Liver (tissue), 9 donors: ENCODE data around the gene BTBD7. TPM values are rescaled to one million over a fixed set of nuclear protein-coding genes. Genes with fewer than 3 reads are reported as not detected.

Source experiments
- DNase-seq: peaks from one replicate; pipeline ENCODE4 v3.0.0-alpha.2; 2017; ENCODE audit warnings: low spot score
- H3K27ac ChIP-seq, 2 donors: one replicate each; pipeline ENCODE4 v1.7.0; 2013; ENCODE audit warnings: inconsistent platforms in 2 of 2, low read length in 2 of 2, control low read depth in 1 of 2, low read depth in 1 of 2, mild to moderate bottlenecking in 1 of 2
- H3K27me3 ChIP-seq, 4 donors: one replicate each; pipeline versions ENCODE4 v1.6.1 to v1.7.0; 2013; ENCODE audit warnings: low read length in 3 of 4, inconsistent platforms in 1 of 4, mild to moderate bottlenecking in 1 of 4, moderate library complexity in 1 of 4; ENCODE audit not compliant: control insufficient read depth in 4 of 4, insufficient read depth in 4 of 4
- H3K36me3 ChIP-seq, 4 donors: one replicate each; pipeline versions ENCODE4 v1.6.1 to v1.7.0; 2013; ENCODE audit warnings: low read length in 3 of 4, mild to moderate bottlenecking in 3 of 4, low read depth in 1 of 4, moderate library complexity in 1 of 4; ENCODE audit not compliant: control insufficient read depth in 4 of 4, insufficient read depth in 3 of 4
- H3K4me1 ChIP-seq, 4 donors: one replicate each; pipeline versions ENCODE4 v1.6.1 to v1.7.0; 2013; ENCODE audit warnings: low read length in 3 of 4, mild to moderate bottlenecking in 3 of 4, moderate library complexity in 1 of 4; ENCODE audit not compliant: control insufficient read depth in 4 of 4, insufficient read depth in 4 of 4
- H3K4me3 ChIP-seq, 3 donors: one replicate each; pipeline versions ENCODE4 v1.6.1 to v1.7.0; 2013; ENCODE audit warnings: low read length in 3 of 3, control low read depth in 1 of 3, low read depth in 1 of 3, mild to moderate bottlenecking in 1 of 3
- H3K9ac ChIP-seq, 2 donors: one replicate each; pipeline ENCODE4 v1.7.0; 2013; ENCODE audit warnings: low read length in 2 of 2, mild to moderate bottlenecking in 2 of 2, moderate library complexity in 2 of 2, control low read depth in 1 of 2, low read depth in 1 of 2
- H3K9me3 ChIP-seq, 4 donors: one replicate each; pipeline versions ENCODE4 v1.6.1 to v1.7.0; 2013; ENCODE audit warnings: low read length in 3 of 4; ENCODE audit not compliant: control insufficient read depth in 4 of 4
- EGR1 ChIP-seq, 2 donors: IDR thresholded peaks; 2 replicates each; pipeline ENCODE4 v1.6.1; 2016 to 2018; ENCODE audit warnings: antibody characterized with exemption in 2 of 2, low read depth in 2 of 2
- FOXA1 ChIP-seq: IDR thresholded peaks from 2 replicates; pipeline ENCODE4 v1.6.1; 2016; ENCODE audit warnings: antibody characterized with exemption
- GABPA ChIP-seq, 2 donors: IDR thresholded peaks in 1 of 2; conservative IDR thresholded peaks in 1 of 2; 2 replicates each; pipeline ENCODE4 v1.6.1; 2016; ENCODE audit warnings: antibody characterized with exemption in 2 of 2, mild to moderate bottlenecking in 1 of 2, moderate library complexity in 1 of 2
- HNF4A ChIP-seq, 2 donors: conservative IDR thresholded peaks; 2 replicates each; pipeline ENCODE4 v1.6.1; 2016; ENCODE audit warnings: antibody characterized with exemption in 2 of 2, mild to moderate bottlenecking in 2 of 2
- HNF4G ChIP-seq: IDR thresholded peaks from 2 replicates; pipeline ENCODE4 v1.6.1; 2016; ENCODE audit warnings: antibody characterized with exemption
- JUND ChIP-seq, 2 donors: IDR thresholded peaks; 2 replicates each; pipeline ENCODE4 v1.6.1; 2016; ENCODE audit warnings: antibody characterized with exemption in 2 of 2
- NR2F2 ChIP-seq: IDR thresholded peaks from 2 replicates; pipeline ENCODE4 v1.6.1; 2016; ENCODE audit warnings: antibody characterized with exemption
- RAD21 ChIP-seq, 2 donors: IDR thresholded peaks; 2 replicates each; pipeline ENCODE4 v1.6.1; 2016; ENCODE audit warnings: antibody characterized with exemption in 2 of 2, mild to moderate bottlenecking in 2 of 2
- RXRA ChIP-seq, 2 donors: IDR thresholded peaks; 2 replicates each; pipeline ENCODE4 v1.6.1; 2017 to 2018; ENCODE audit warnings: antibody characterized with exemption in 2 of 2, mild to moderate bottlenecking in 1 of 2
- SP1 ChIP-seq: IDR thresholded peaks from 2 replicates; pipeline ENCODE4 v1.6.1; 2018; ENCODE audit warnings: antibody characterized with exemption, mild to moderate bottlenecking
- TAF1 ChIP-seq: conservative IDR thresholded peaks from 2 replicates; pipeline ENCODE4 v1.6.1; 2016; ENCODE audit warnings: antibody characterized with exemption, mild to moderate bottlenecking
- YY1 ChIP-seq: IDR thresholded peaks from 2 replicates; pipeline ENCODE4 v1.6.1; 2016; ENCODE audit warnings: antibody characterized with exemption, mild to moderate bottlenecking
- polyA plus RNA-seq, 2 donors: library from polyadenylated mRNA; stranded (reverse) in 1 of 2; unstranded in 1 of 2; fragments of 200-250 nt in 1 of 2; fragments of >200 nt in 1 of 2; fragmentation: Nextera tagmentation in 1 of 2; extraction: Ambion mirVana in 1 of 2; gene quantifications; one replicate each; pipeline versions ENCODE4 v1.2.1 to v1.2.3, GENCODE V29; 2013 to 2015
- total RNA-seq, 2 donors: library from RNA; depleted of rRNA; stranded (reverse); fragments of >200 nt; gene quantifications; one replicate each; pipeline ENCODE4 v1.2.3, GENCODE V29; 2014
- TF ChIP-seq, protein P1 (sequence below): IDR thresholded peaks from 2 replicates; pipeline ENCODE4 v1.6.1; 2016; ENCODE audit warnings: antibody characterized with exemption, mild to moderate bottlenecking
- TF ChIP-seq, protein P2 (sequence below): IDR thresholded peaks from 2 replicates; pipeline ENCODE4 v1.6.1; 2016; ENCODE audit warnings: antibody characterized with exemption
- TF ChIP-seq, protein P3 (sequence below): IDR thresholded peaks from 2 replicates; pipeline ENCODE4 v1.6.1; 2016; ENCODE audit warnings: antibody characterized with exemption
- TF ChIP-seq, protein P4 (sequence below): IDR thresholded peaks from 2 replicates; pipeline ENCODE4 v1.6.1; 2016; ENCODE audit warnings: antibody characterized with exemption
- TF ChIP-seq, protein P5 (sequence below): fragments of 150-350 bp; IDR thresholded peaks from 2 replicates; pipeline ENCODE4 v1.5.1; 2017; ENCODE audit warnings: improper control_type of control experiment, low read depth, low read length; ENCODE audit not compliant: missing input control
- donor health status: healthy.
- donor health status: healthy.
- donor health status: healthy.
- donor health status: healthy.
- donor health status: healthy.

Gene BTBD7
- total and polyA plus RNA-seq, 4 donors = 4.4 to 17.7 (median 10.2) TPM

DNA sequence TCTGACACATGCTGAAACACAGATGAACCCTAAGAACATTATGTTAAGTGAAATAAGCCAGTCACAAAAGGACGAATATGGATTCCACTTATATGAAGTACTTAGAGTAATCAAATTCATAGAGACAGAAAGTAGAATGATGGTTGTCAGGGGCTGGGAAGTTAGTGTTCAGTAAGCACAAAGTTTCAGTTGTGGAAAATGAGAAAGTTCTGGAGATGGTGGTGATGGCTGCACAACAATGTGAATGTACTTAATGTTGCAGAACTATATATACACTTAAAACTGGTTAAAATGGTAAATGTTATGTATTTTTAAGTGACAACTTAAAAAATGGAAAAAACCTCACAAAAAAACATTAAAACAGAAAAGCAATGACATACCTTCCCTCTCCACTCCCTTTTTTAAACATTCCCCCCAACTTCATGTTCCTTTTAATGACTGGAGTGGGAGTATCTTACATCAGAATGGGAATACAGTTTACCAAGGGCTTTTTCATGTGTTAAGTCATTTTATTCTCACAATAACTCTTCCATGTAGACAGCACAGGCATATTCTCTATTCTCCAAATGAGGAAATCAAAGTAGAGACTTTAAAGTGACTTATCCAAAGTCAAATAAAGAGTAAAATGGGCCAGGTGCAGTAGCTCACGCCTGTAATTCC, 24.0 kb downstream of the BTBD7 start (continued):
- TF ChIP-seq, protein P1, sequence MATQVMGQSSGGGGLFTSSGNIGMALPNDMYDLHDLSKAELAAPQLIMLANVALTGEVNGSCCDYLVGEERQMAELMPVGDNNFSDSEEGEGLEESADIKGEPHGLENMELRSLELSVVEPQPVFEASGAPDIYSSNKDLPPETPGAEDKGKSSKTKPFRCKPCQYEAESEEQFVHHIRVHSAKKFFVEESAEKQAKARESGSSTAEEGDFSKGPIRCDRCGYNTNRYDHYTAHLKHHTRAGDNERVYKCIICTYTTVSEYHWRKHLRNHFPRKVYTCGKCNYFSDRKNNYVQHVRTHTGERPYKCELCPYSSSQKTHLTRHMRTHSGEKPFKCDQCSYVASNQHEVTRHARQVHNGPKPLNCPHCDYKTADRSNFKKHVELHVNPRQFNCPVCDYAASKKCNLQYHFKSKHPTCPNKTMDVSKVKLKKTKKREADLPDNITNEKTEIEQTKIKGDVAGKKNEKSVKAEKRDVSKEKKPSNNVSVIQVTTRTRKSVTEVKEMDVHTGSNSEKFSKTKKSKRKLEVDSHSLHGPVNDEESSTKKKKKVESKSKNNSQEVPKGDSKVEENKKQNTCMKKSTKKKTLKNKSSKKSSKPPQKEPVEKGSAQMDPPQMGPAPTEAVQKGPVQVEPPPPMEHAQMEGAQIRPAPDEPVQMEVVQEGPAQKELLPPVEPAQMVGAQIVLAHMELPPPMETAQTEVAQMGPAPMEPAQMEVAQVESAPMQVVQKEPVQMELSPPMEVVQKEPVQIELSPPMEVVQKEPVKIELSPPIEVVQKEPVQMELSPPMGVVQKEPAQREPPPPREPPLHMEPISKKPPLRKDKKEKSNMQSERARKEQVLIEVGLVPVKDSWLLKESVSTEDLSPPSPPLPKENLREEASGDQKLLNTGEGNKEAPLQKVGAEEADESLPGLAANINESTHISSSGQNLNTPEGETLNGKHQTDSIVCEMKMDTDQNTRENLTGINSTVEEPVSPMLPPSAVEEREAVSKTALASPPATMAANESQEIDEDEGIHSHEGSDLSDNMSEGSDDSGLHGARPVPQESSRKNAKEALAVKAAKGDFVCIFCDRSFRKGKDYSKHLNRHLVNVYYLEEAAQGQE = no peak
- TF ChIP-seq RAD21 (IDR thresholded peaks at IDR 0.05) (no peak), HNF4G (no peak), SP1 (no peak)
- TF ChIP-seq, protein P2, sequence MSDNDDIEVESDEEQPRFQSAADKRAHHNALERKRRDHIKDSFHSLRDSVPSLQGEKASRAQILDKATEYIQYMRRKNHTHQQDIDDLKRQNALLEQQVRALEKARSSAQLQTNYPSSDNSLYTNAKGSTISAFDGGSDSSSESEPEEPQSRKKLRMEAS = no peak

DNA sequence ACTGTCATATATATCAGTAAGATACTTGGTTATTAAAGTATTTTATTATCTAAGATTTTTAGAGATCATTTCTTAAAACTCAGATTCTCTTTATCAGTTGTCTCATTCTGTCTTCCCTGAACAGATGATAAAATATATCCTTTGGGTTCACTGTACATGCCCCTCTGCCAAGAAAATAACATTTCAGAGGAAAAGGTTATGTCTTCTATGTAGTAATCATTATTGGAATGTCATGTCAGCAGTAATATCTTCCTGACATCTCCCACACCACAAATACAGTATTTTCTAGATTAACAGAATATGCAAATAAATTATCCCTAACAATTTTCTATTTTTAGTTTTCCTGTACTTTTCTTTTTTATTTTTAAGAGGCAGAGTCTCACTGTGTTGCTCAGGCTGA, 26.0 kb downstream of the BTBD7 start:
- DNase-seq = no peak
- no peak overlapping the region for H3K27ac ChIP-seq
- H3K4me1 ChIP-seq = peaks cover 0 to 3% (median 0%) of the 10 kb centered on the region in 4 donors
- no peak overlapping the region for H3K9ac ChIP-seq
- no peaks in the 10 kb centered on the region for H3K9me3 ChIP-seq
- no peak overlapping the region for H3K4me3 ChIP-seq
- no peaks in the 10 kb centered on the region for H3K27me3 ChIP-seq
- no peaks in the 10 kb centered on the region for H3K36me3 ChIP-seq
- TF ChIP-seq, protein P2 = no peak
- no peak for TF ChIP-seq HNF4A (conservative IDR thresholded peaks at IDR 0.05)
- TF ChIP-seq EGR1 (IDR thresholded peaks at IDR 0.05; ENCODE audit: low read depth in 2 of 2) = no peak
- no peak for TF ChIP-seq SP1
- TF ChIP-seq, protein P1 = no peak
- TF ChIP-seq RXRA (IDR thresholded peaks at IDR 0.05) = no peak
- TF ChIP-seq YY1 = no peak
- TF ChIP-seq, protein P3, sequence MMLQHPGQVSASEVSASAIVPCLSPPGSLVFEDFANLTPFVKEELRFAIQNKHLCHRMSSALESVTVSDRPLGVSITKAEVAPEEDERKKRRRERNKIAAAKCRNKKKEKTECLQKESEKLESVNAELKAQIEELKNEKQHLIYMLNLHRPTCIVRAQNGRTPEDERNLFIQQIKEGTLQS = no peak
- TF ChIP-seq, protein P4, sequence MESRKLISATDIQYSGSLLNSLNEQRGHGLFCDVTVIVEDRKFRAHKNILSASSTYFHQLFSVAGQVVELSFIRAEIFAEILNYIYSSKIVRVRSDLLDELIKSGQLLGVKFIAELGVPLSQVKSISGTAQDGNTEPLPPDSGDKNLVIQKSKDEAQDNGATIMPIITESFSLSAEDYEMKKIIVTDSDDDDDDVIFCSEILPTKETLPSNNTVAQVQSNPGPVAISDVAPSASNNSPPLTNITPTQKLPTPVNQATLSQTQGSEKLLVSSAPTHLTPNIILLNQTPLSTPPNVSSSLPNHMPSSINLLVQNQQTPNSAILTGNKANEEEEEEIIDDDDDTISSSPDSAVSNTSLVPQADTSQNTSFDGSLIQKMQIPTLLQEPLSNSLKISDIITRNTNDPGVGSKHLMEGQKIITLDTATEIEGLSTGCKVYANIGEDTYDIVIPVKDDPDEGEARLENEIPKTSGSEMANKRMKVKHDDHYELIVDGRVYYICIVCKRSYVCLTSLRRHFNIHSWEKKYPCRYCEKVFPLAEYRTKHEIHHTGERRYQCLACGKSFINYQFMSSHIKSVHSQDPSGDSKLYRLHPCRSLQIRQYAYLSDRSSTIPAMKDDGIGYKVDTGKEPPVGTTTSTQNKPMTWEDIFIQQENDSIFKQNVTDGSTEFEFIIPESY = no peak
- TF ChIP-seq NR2F2 = no peak
- no peak for TF ChIP-seq JUND (IDR thresholded peaks at IDR 0.05)
- no peak for TF ChIP-seq HNF4G
- no peak for TF ChIP-seq TAF1
- no peak for TF ChIP-seq FOXA1
- TF ChIP-seq, protein P5, sequence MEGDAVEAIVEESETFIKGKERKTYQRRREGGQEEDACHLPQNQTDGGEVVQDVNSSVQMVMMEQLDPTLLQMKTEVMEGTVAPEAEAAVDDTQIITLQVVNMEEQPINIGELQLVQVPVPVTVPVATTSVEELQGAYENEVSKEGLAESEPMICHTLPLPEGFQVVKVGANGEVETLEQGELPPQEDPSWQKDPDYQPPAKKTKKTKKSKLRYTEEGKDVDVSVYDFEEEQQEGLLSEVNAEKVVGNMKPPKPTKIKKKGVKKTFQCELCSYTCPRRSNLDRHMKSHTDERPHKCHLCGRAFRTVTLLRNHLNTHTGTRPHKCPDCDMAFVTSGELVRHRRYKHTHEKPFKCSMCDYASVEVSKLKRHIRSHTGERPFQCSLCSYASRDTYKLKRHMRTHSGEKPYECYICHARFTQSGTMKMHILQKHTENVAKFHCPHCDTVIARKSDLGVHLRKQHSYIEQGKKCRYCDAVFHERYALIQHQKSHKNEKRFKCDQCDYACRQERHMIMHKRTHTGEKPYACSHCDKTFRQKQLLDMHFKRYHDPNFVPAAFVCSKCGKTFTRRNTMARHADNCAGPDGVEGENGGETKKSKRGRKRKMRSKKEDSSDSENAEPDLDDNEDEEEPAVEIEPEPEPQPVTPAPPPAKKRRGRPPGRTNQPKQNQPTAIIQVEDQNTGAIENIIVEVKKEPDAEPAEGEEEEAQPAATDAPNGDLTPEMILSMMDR = no peak
- TF ChIP-seq GABPA (IDR thresholded peaks at IDR 0.05 in 1 of 2, conservative IDR thresholded peaks at IDR 0.05 in 1 of 2) = no peak
